Measurements from ENCODE around the gene PEX11G.
A peak's percentile ranks its signal among the peaks of the same experiment; 100 is the strongest.
"Not testable (repeated sequence)": the region's sequence is repeated elsewhere in the genome, so short reads cannot be mapped to it uniquely, and the experiment has no call there.

Gene PEX11G

DNA sequence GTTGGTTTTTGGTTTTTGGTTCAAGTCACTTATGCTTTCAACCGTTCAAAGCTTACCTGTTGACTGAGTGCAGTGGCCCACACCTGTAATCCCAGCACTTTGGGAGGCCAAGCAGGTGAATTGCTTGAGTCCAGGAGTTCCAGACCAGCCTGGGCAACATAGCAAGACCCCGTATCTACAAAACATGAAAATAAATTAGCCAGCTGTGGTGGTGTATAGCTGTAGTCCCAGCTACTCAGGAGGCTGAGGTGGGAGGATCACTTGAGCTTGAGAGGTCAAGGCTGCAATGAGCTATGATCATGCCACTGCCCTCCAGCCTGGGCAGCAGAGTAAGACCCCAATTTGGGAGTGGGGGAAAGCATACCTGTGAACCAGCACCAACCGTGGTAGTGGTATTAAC, 43.7 kb downstream of the PEX11G start:
- Histone ChIP-seq H3K4me3 (no peak overlapping the region), H3K27ac (no peak overlapping the region)

GRCh38 chr19:7444042-7444441, 44.8 kb downstream of the PEX11G start:
- no peak overlapping the region for H3K4me3 ChIP-seq
- H3K27ac ChIP-seq, result no peak overlapping the region

DNA sequence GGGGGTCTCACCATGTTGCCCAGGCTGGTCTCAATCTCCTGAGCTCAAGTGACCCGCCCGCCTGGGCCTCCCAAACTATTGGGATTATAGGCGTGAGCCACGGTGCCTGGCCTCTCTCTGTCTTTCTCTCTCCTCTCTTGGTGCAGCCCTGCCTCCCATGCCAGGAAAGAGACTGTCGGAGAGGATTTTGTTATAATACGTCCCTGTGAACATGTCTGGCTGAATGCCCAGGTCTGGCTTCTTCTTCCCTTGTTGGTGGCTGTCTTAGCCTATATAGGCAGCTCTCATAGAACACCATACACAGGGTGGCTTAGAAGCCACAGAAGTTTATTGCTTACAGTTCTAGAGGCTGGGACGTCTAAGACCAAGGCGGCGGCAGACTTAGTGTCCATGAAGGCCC, 46.4 kb downstream of the PEX11G start:
- Histone ChIP-seq H3K4me3 (no peak overlapping the region), H3K27ac (no peak overlapping the region)

DNA sequence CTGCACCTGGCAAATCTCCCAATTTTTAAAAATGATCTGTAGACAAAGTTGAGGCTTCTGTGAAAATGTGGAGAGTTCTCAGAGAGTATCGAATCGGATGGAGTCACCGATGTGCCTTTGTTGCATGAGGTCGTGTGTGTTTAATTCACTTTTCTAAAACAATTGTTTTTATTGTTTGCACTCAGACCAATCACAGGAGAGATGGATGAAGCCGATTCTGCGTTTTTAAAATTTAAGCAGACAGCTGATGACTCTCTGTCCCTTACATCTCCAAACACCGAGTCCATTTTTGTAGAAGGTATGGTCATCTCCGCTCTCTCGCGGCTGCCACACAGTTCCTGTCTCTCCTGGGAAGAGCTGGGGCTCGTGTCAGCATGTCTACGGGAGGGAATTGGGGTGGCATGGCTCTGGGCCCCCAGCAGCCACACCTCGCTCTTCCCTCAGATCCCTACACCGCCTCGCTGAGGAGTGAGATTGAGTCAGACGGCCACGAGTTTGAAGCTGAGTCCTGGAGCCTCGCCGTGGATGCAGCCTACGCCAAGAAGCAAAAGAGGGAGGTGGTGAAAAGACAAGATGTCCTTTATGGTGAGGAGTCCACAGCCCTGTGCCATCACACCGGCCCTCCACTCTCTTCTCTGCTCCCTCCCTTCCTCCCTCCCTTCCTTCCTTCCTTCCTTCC, 47.2 kb downstream of the PEX11G start:
- H3K27ac ChIP-seq, result no peak overlapping the region
- no peak overlapping the region for H3K4me3 ChIP-seq

DNA sequence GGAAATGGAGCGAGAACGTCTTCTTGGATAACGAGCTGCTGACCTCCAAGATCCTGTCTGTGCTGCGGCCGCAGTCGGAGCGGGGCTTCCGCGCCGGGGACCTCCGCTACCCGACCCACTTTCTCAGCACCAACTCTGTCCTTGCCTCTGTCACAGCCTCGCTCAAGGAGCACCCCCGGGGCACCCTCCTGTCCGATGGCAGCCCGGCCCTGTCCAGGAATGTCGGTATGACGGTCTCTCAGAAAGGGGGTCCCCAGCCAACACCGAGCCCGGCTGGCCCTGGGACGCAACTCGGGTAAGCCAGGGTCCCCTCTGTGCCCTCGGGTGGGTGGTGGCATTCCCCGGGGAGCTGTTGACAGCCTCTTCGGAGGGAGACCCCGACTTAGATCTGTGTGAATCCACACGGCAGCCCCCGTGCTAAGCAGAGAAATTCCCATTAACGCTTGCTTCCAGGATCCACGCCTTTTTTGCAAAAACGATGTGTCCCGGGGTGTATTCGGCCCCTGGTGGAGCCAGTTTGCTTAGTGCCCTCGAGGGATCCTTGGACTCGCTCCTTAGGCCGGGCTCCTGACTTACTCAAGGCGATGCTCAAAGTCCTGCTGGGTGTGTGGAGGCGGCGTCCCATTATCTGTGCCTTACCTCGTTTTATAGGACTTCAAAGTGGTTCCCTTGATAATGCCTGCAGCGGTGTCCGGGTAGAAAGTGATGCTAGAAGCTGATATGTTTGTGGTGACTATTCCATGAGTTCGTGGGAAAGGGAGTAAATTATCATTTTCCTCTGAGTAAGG, 48.5 kb downstream of the PEX11G start:
- Histone ChIP-seq H3K4me3 (no peak overlapping the region), H3K27ac (no peak overlapping the region)

- Histone ChIP-seq H3K27ac (no peak overlapping the region), H3K4me3 (no peak overlapping the region)
Measured at GRCh38 chr19:7435586-7435985, 53.2 kb downstream of the PEX11G start.

DNA sequence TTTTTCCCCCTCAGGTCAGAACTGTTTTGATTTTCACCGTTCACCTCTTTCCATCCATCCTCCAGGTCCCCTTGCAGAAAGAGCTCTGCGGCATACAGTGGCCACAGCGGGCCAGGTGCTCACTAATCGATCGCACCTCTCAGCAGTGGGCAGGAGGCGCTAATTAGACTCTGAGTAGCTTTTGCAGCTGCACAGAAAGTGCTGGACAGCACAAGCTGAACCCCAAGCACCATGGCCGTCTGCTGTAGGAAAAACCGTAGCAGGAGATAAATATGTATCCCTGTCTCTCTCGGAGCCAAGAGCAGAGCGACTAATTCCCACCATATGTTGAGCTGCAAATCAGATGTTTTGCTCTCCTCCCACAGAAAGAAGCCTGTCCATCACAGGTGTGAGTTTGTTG, 54.4 kb downstream of the PEX11G start:
- no peak overlapping the region for H3K27ac ChIP-seq
- H3K4me3 ChIP-seq, result no peak overlapping the region

- not testable (repeated sequence) for H3K27ac ChIP-seq
Measured at GRCh38 chr19:7433456-7433855, 55.4 kb downstream of the PEX11G start.

DNA sequence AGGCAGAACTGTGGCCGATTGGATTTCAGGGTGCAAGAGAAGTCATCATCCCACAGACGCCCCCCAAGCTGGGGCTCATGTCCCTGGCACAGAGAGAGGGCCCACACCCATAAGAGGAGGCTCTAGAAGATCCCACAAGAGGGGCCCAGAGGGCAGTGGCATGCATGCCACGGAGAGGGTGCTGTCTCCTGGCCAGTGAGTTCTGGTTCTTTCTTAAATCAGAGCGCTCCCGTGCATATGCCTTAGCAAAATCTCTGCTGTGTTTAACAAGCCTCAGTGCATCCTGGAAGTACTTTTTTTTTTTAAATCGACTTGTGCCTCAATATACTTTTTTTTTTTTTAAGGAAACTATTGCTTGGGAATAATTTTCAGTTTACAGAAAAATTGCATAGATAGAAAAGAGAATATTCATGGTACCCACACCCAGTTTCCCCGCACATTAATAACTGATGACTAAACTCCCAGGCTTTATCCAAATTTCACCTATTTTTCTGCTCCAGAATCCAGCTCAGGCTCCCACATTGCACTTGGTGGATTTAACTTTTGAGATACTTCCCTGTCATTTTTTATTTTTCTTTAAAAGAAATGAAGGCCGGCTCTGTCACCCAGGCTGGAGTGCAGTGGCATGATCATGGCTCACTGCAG, 59.1 kb downstream of the PEX11G start:
- Histone ChIP-seq H3K4me3 (no peak overlapping the region), H3K27ac (no peak overlapping the region)

More at GRCh38 chr19:7433456-7433855, 55.4 kb downstream of the PEX11G start:
- H3K4me3 ChIP-seq, result not testable (repeated sequence)

DNA sequence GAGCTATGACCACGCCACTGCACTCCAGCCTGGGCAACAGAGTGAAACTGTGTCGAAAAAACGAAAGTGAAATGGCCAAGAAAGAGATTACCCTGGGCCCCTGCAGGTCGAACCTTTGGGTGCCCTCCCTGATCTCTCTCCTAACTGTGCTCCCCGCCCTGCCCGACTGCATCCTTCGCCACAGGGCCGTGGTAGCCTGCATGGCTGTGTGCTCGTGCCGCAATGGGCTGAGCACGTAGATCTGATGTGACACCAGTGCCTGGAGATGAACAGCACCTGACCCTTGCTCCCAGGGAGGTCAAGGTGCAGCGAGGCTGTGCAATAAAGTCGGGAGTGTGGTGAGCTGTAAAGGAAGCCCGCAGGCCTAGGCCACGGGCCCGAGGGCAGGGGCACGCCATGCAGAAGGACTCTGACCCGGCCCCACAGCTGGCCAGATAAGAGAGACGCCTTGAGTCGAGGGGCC, 60.2 kb downstream of the PEX11G start:
- H3K4me3 ChIP-seq, result no peak overlapping the region
- peak overlapping the region in 1 of 21 experiments; percentile 37 for H3K27ac ChIP-seq

DNA sequence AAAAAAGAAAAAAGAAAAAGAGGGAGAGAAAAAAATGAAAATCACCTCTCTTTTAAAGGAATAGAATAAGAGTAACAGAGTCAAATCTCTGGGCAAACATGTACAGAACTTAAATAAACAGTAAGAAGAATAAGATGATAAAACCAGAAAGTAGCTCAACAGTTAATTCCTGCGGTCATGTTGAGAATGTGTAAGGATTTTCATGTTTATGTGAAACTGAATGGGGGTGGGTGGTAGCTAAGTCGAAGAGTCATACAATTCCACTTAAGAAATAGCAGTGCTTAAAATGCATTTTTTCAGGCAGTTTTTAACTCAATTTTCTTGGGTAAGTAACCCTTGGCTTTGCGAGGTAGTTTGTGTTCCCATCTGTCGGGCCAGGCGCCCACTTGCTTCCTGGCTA, 60.9 kb downstream of the PEX11G start:
- H3K27ac ChIP-seq, result peak overlapping the region in 1 of 21 experiments; percentile 37
- no peak overlapping the region for H3K4me3 ChIP-seq

DNA sequence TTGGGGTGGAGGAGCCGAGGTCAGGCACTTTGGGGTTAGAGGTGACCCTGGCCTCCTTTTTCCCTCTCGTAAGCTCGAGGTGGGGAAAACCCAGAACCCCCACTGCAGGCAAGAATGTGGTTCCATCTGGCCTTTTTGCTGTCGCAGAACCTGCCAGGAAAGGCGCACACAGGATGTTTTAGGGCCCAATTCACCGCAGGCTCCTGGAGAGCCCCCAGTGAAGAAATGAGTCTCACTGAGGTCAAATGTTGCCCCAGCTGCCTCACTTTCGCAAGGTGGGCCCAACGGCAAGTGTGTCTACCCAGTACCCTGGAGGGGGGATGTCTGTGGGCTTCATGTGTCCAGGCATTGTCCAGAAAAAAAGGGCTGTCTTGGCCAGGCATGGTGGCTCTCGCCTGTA, 61.8 kb downstream of the PEX11G start:
- H3K4me3 ChIP-seq, result no peak overlapping the region
- peak overlapping the region in 5 of 21 experiments; percentile 1 to 58 (median 37) for H3K27ac ChIP-seq

Data from skin epidermis (tissue), 12 donors.